ENCODE data around the gene USH1C. TPM values are rescaled to one million over a fixed set of nuclear protein-coding genes. Genes with fewer than 3 reads are reported as not detected.

USH1C gene
- total RNA-seq, 2 donors from 2014 or later = 0.68 TPM; not detected in 1

DNA sequence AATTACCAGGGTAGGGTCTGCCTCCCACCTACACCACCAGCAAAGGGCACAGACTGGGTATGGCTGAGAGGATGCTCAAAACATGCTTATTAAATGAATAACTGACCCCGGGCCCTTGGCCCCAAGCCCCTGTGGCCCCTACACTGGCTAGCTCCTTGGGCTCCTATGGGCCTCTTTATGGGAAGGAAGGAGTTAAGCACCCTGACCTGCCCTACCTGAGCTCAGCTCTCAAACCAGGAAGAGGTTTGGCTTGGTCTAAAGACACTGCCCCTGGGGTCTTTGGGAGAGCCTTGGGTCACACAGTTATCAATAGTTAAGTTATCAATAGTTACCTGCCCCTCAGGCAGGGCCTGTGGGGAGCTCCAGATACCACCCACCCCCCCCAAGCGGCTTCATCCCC is 1.2 kb downstream of the USH1C start:
- H3K4me1 ChIP-seq (ENCODE audit: control insufficient read depth in 1 of 2, low read depth in 2 of 2) = no peaks in the 10 kb centered on the region
- H3K27me3 ChIP-seq (replicated peaks; ENCODE audit: insufficient read depth) = no peaks in the 10 kb centered on the region
- no peaks in the 10 kb centered on the region for H3K9me3 ChIP-seq
- no peak for TF ChIP-seq CTCF (IDR thresholded peaks at IDR 0.05)
- ATAC-seq (ENCODE audit: insufficient number of reproducible peaks, low FRiP score, low read depth) (no peak), DNase-seq (ENCODE audit: low spot score) (no peak)
- no peak overlapping the region for H3K4me3 ChIP-seq
- H3K27ac ChIP-seq = no peak overlapping the region
- no peaks in the 10 kb centered on the region for H3K36me3 ChIP-seq

GRCh38 chr11:17542249-17542648 is 2.0 kb downstream of the USH1C start:
- Histone ChIP-seq H3K27ac (no peak overlapping the region), H3K9me3 (no peaks in the 10 kb centered on the region)
- DNase-seq (ENCODE audit: low spot score) = no peak

DNA sequence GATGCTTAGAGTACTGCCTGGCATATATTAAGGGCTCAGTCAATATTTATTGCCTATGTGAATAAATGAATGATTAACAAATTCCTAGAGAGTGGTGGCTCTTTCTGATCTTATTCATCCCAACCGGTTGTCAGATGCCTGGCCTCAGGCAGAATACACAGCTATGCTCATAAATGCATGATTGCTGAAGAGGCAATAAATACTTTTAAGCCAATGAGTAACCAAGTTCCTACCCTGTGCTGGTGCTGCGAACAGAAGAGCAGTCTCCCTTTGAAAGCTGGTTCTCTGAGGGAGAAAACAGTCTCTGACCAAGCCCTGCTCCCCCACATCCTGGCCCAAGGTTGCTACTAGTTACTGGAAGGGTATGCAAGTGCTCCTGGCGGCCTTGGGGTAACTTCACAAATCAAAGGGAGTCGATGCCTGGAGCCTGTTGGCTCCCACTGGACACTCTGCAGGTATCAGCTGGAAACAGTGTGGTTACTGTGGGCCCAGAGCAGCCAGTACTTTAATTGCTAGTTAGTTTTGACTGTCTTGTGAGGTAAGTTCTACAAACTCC is 2.8 kb downstream of the USH1C start:
- no peak overlapping the region for H3K4me3 ChIP-seq
- no peaks in the 10 kb centered on the region for H3K27me3 ChIP-seq (replicated peaks; ENCODE audit: insufficient read depth)
- no peak for ATAC-seq (ENCODE audit: insufficient number of reproducible peaks, low FRiP score, low read depth)
- H3K9me3 ChIP-seq = no peaks in the 10 kb centered on the region
- H3K27ac ChIP-seq = no peak overlapping the region
- no peaks in the 10 kb centered on the region for H3K36me3 ChIP-seq
- TF ChIP-seq CTCF (IDR thresholded peaks at IDR 0.05) = no peak
- no peaks in the 10 kb centered on the region for H3K4me1 ChIP-seq (ENCODE audit: control insufficient read depth in 1 of 2, low read depth in 2 of 2)
- DNase-seq (ENCODE audit: low spot score) = no peak

More at GRCh38 chr11:17542249-17542648, 2.0 kb downstream of the USH1C start:
- Histone ChIP-seq H3K4me1 (ENCODE audit: control insufficient read depth in 1 of 2, low read depth in 2 of 2) (no peaks in the 10 kb centered on the region), H3K27me3 (replicated peaks; ENCODE audit: insufficient read depth) (no peaks in the 10 kb centered on the region), H3K36me3 (no peaks in the 10 kb centered on the region), H3K4me3 (no peak overlapping the region)
- no peak for ATAC-seq (ENCODE audit: insufficient number of reproducible peaks, low FRiP score, low read depth)
- TF ChIP-seq CTCF (IDR thresholded peaks at IDR 0.05) = no peak

DNA sequence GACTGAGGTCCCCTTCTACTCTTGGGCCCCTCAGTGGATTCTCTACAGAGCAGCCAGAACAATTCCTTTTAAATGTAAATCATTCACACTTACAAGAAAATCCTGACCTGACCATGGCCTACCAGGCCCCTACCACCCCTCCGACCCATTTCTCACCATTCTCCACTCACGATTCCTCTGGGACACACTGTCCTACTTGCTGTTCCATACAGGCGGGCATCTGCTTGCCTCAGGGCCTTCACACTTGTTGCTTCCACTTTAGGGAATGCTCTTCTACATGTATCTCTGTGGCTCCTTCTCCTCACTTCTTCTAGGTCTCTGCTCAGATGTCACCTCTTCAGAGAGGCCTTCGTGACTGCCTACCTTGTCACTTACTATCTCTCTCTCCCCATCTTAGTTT is 3.4 kb downstream of the USH1C start:
- no peaks in the 10 kb centered on the region for H3K4me1 ChIP-seq (ENCODE audit: control insufficient read depth in 1 of 2, low read depth in 2 of 2)
- H3K4me3 ChIP-seq = no peak overlapping the region
- ATAC-seq (ENCODE audit: insufficient number of reproducible peaks, low FRiP score, low read depth) (no peak), DNase-seq (ENCODE audit: low spot score) (no peak)
- H3K27me3 ChIP-seq (replicated peaks; ENCODE audit: insufficient read depth) = no peaks in the 10 kb centered on the region
- H3K36me3 ChIP-seq = no peaks in the 10 kb centered on the region
- no peak overlapping the region for H3K27ac ChIP-seq
- H3K9me3 ChIP-seq = no peaks in the 10 kb centered on the region
- TF ChIP-seq CTCF (IDR thresholded peaks at IDR 0.05) = no peak

- no peak for TF ChIP-seq CTCF (IDR thresholded peaks at IDR 0.05)
- ATAC-seq (ENCODE audit: insufficient number of reproducible peaks, low FRiP score, low read depth) (no peak), DNase-seq (ENCODE audit: low spot score) (no peak)
- H3K27ac ChIP-seq = no peak overlapping the region
- H3K4me1 ChIP-seq (ENCODE audit: control insufficient read depth in 1 of 2, low read depth in 2 of 2) = no peaks in the 10 kb centered on the region
- H3K36me3 ChIP-seq = no peaks in the 10 kb centered on the region
- no peaks in the 10 kb centered on the region for H3K27me3 ChIP-seq (replicated peaks; ENCODE audit: insufficient read depth)
- no peaks in the 10 kb centered on the region for H3K9me3 ChIP-seq
- H3K4me3 ChIP-seq = no peak overlapping the region
These were observed 5.5 kb downstream of the USH1C start for GRCh38 chr11:17538731-17539130.
